SK-N-SH treated with all-trans-retinoic acid at 6 μM for 48 hours (cell line): ENCODE data around the gene KRT72.

ENCODE experiments used
- ARNTL ChIP-seq: fragments of 450-650 bp; formaldehyde crosslinking; IDR thresholded peaks from 2 replicates; pipeline ENCODE4 v1.5.0; 2020; ENCODE audit warnings: low read depth, mild to moderate bottlenecking, moderate library complexity, borderline replicate concordance
- BACH2 ChIP-seq: fragments of 250-450 bp; sonication (Bioruptor Pico); IDR thresholded peaks from 2 replicates; pipeline ENCODE4 v1.9.0; 2021; ENCODE audit warnings: mild to moderate bottlenecking, borderline replicate concordance
- CREB5 ChIP-seq: fragments of 250-450 bp; sonication (Bioruptor Pico); IDR thresholded peaks from 2 replicates; pipeline ENCODE4 v1.5.1; 2020; ENCODE audit warnings: low read depth, mild to moderate bottlenecking, moderate library complexity
- GLIS3 ChIP-seq: fragments of 250-450 bp; sonication (Bioruptor Pico); IDR thresholded peaks from 2 replicates; pipeline ENCODE4 v1.5.0; 2020; ENCODE audit warnings: mild to moderate bottlenecking, moderate library complexity
- POU6F1 ChIP-seq: fragments of 250-450 bp; sonication (Bioruptor Pico); IDR thresholded peaks from 2 replicates; pipeline ENCODE4 v1.8.0; 2021; ENCODE audit warnings: low read depth, mild to moderate bottlenecking, moderate library complexity, borderline replicate concordance
- RARB ChIP-seq: fragments of 250-450 bp; sonication (Bioruptor Pico); IDR thresholded peaks from 2 replicates; pipeline ENCODE4 v1.8.0; 2021; ENCODE audit warnings: mild to moderate bottlenecking, moderate library complexity
- ZFP30 ChIP-seq: fragments of 450-650 bp; formaldehyde crosslinking; IDR thresholded peaks from 2 replicates; pipeline ENCODE4 v1.5.0; 2022; ENCODE audit warnings: mild to moderate bottlenecking, moderate library complexity
- ZNF70 ChIP-seq: fragments of 450-650 bp; formaldehyde crosslinking; IDR thresholded peaks from 2 replicates; pipeline ENCODE4 v1.5.0; 2020; ENCODE audit warnings: mild to moderate bottlenecking, moderate library complexity
- TF ChIP-seq, protein P1 (sequence below): fragments of 250-450 bp; sonication (Bioruptor Pico); IDR thresholded peaks from 2 replicates; pipeline ENCODE4 v1.8.0; 2020; ENCODE audit warnings: mild to moderate bottlenecking, moderate library complexity, borderline replicate concordance
- TF ChIP-seq, protein P2 (sequence below): fragments of 250-450 bp; sonication (Bioruptor Pico); IDR thresholded peaks from 2 replicates; pipeline ENCODE4 v1.5.1; 2021; ENCODE audit warnings: mild to moderate bottlenecking, moderate library complexity

DNA sequence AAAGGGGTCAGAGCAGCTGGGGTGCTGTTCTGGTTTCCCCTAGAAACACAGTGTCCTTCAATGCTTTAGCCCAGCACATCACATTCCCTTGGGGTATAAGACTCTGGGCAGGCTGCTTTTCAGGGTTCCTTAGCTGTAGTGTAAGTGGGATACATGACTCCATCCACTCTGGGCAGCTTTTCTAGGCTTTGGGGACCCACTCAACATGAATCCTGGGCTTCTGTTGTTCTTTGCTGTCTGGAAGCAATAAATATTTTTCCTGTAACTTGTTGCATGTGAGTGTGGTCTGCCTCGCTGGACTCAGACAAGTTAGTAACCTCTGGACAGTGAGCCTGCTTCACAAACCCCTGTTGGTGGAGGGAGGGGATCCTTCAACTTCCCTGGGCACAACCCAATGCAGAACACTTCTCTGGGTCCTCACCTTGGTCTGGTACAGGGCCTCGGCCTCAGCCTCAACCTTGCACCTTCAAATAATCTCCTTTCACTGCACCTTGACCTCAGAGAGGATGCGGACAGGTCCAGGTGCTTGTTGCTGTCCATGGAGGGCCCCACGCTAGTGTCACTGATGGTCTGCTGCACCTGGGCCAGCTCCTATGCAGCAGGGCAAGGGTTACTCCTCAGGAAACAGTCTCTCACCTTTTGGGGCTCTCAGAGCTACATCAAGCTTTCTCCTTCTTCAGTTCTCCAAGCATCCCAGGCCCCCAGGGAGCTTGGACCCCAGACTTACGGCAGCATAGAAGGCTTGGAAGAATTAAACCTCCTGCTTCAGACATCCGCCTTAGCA, 30.6 kb upstream of the KRT72 start:
- TF ChIP-seq, protein P1, sequence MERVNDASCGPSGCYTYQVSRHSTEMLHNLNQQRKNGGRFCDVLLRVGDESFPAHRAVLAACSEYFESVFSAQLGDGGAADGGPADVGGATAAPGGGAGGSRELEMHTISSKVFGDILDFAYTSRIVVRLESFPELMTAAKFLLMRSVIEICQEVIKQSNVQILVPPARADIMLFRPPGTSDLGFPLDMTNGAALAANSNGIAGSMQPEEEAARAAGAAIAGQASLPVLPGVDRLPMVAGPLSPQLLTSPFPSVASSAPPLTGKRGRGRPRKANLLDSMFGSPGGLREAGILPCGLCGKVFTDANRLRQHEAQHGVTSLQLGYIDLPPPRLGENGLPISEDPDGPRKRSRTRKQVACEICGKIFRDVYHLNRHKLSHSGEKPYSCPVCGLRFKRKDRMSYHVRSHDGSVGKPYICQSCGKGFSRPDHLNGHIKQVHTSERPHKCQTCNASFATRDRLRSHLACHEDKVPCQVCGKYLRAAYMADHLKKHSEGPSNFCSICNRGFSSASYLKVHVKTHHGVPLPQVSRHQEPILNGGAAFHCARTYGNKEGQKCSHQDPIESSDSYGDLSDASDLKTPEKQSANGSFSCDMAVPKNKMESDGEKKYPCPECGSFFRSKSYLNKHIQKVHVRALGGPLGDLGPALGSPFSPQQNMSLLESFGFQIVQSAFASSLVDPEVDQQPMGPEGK = no peak
- TF ChIP-seq ARNTL (CRISPR knock-in tag) = no peak
- no peak for TF ChIP-seq CREB5 (CRISPR knock-in tag)
- TF ChIP-seq, protein P2, sequence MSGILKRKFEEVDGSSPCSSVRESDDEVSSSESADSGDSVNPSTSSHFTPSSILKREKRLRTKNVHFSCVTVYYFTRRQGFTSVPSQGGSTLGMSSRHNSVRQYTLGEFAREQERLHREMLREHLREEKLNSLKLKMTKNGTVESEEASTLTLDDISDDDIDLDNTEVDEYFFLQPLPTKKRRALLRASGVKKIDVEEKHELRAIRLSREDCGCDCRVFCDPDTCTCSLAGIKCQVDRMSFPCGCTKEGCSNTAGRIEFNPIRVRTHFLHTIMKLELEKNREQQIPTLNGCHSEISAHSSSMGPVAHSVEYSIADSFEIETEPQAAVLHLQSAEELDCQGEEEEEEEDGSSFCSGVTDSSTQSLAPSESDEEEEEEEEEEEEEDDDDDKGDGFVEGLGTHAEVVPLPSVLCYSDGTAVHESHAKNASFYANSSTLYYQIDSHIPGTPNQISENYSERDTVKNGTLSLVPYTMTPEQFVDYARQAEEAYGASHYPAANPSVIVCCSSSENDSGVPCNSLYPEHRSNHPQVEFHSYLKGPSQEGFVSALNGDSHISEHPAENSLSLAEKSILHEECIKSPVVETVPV (CRISPR knock-in tag) = no peak
- TF ChIP-seq GLIS3 (CRISPR knock-in tag) = no peak
- TF ChIP-seq BACH2 (CRISPR knock-in tag) = no peak
- no peak for TF ChIP-seq ZFP30 (CRISPR knock-in tag)
- TF ChIP-seq RARB (CRISPR knock-in tag) = no peak
- TF ChIP-seq POU6F1 = no peak
- no peak for TF ChIP-seq ZNF70 (CRISPR knock-in tag)
